A673 (cell line): ENCODE measurements around the gene CLRN1. TPM values are rescaled to one million over a fixed set of nuclear protein-coding genes. Genes with fewer than 3 reads are reported as not detected.

ENCODE experiments used
- BruUV-seq: library from RNA; stranded (reverse); fragments of 400-500 nt; replicated peaks from 2 replicates; lab custom pipeline; 2021; lab: Mats Ljungman, UMichigan
- CTCF ChIA-PET: fragments of 300-600 bp; sonication (Branson Sonifier 250); formaldehyde crosslinking; loops from one replicate; lab custom pipeline; 2022; ENCODE audit warnings: antibody characterized with exemption; lab: Charles Lee
- POLR2A ChIA-PET: fragments of 300-600 bp; sonication (Branson Sonifier 250); formaldehyde crosslinking; loops from one replicate; lab custom pipeline; 2022; ENCODE audit warnings: antibody characterized with exemption; ENCODE audit not compliant: low non-redundant PET; lab: Charles Lee
- DNase-seq: peaks from one replicate; pipeline ENCODE4 v3.0.0-alpha.2; 2015; ENCODE audit warnings: low spot score
- H3K27ac ChIP-seq: fragments of 200-600 bp; sonication (generic); 2 replicates; pipeline ENCODE4 v1.5.1; 2016; ENCODE audit warnings: mixed run types, low read depth, mild to moderate bottlenecking, mixed read lengths, antibody characterized with exemption, low read length; ENCODE audit not compliant: poor library complexity, severe bottlenecking
- H3K27me3 ChIP-seq: fragments of 200-600 bp; sonication (generic); replicated peaks from 2 replicates; pipeline ENCODE4 v1.6.1; 2017; ENCODE audit warnings: mixed run types, low read depth, mild to moderate bottlenecking, mixed read lengths, antibody characterized with exemption, low read length; ENCODE audit not compliant: insufficient read depth, poor library complexity
- H3K36me3 ChIP-seq: fragments of 200-600 bp; sonication (generic); 2 replicates; pipeline ENCODE4 v1.6.1; 2016; ENCODE audit warnings: mixed run types, mild to moderate bottlenecking, mixed read lengths, antibody characterized with exemption, low read length; ENCODE audit not compliant: insufficient read depth, poor library complexity, severe bottlenecking
- H3K4me1 ChIP-seq: fragments of 200-600 bp; sonication (generic); 2 replicates; pipeline ENCODE4 v1.6.1; 2017; ENCODE audit warnings: mixed run types, mild to moderate bottlenecking, mixed read lengths, antibody characterized with exemption, low read length; ENCODE audit not compliant: insufficient read depth, poor library complexity, severe bottlenecking
- H3K4me3 ChIP-seq: fragments of 200-600 bp; sonication (generic); 2 replicates; pipeline ENCODE4 v1.5.1; 2016; ENCODE audit warnings: low read depth, mixed run types, mild to moderate bottlenecking, mixed read lengths, low read length; ENCODE audit not compliant: poor library complexity, severe bottlenecking
- H3K9me3 ChIP-seq: fragments of 200-600 bp; sonication (generic); 2 replicates; pipeline ENCODE4 v1.6.1; 2016; ENCODE audit warnings: mixed run types, low read depth, mild to moderate bottlenecking, mixed read lengths, antibody characterized with exemption, low read length; ENCODE audit not compliant: poor library complexity, severe bottlenecking
- EZH2 ChIP-seq: fragments of 200-600 bp; sonication (generic); IDR thresholded peaks from 2 replicates; pipeline ENCODE4 v1.6.1; 2017; ENCODE audit warnings: borderline replicate concordance, low read depth, mild to moderate bottlenecking, mixed read lengths, antibody characterized with exemption, low read length; ENCODE audit not compliant: poor library complexity, severe bottlenecking
- intact Hi-C: fragments of 100-400 bp; cut with micrococcal nuclease; formaldehyde crosslinking; loops from one replicate; pipeline ENCODE4 v1.10.0; 2022; ENCODE audit not compliant: unreplicated experiment
- total RNA-seq: library from RNA; stranded (reverse); gene quantifications from 2 replicates; pipeline ENCODE4 v1.2.3, GENCODE V29; 2021
- TF ChIP-seq, protein P1 (sequence below): fragments of 300-800, 200-600 bp; sonication (generic); conservative IDR thresholded peaks from 2 replicates; pipeline ENCODE4 v1.5.1; 2017; ENCODE audit warnings: low read depth, mild to moderate bottlenecking, antibody characterized with exemption, low read length, moderate library complexity, mixed read lengths

CLRN1 gene
- total RNA-seq, 1 experiment from 2014 or later: not detected

DNA sequence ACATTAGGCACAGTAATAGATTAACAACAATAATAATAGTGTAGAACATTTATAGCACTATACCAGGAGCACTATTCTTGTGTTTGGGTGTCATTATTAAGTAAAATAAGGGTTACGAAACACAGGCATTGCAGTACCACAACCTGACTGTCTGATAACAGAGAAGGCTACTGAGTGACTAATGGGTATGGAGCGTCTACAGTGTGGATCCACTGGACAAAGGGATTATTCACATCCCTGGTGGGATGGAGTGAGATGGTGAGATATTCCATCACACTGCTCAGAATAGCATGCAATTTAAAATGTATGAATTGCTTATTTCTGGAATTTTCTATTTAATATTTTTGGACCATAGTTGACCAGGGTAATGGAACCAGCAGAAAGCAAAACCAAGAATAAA is 85.5 kb downstream of the CLRN1 start:
- ChIA-PET POLR2A (no interaction called here), CTCF (no interaction called here)
- Histone ChIP-seq H3K27me3 (no peaks in the 10 kb centered on the region), H3K27ac (no peak overlapping the region), H3K36me3 (no peaks in the 10 kb centered on the region), H3K4me3 (no peak overlapping the region), H3K4me1 (no peaks in the 10 kb centered on the region), H3K9me3 (no peaks in the 10 kb centered on the region)
- DNase-seq: no peak
- intact Hi-C loops: no loop called here
- no peak for TF ChIP-seq EZH2
- TF ChIP-seq, protein P1, sequence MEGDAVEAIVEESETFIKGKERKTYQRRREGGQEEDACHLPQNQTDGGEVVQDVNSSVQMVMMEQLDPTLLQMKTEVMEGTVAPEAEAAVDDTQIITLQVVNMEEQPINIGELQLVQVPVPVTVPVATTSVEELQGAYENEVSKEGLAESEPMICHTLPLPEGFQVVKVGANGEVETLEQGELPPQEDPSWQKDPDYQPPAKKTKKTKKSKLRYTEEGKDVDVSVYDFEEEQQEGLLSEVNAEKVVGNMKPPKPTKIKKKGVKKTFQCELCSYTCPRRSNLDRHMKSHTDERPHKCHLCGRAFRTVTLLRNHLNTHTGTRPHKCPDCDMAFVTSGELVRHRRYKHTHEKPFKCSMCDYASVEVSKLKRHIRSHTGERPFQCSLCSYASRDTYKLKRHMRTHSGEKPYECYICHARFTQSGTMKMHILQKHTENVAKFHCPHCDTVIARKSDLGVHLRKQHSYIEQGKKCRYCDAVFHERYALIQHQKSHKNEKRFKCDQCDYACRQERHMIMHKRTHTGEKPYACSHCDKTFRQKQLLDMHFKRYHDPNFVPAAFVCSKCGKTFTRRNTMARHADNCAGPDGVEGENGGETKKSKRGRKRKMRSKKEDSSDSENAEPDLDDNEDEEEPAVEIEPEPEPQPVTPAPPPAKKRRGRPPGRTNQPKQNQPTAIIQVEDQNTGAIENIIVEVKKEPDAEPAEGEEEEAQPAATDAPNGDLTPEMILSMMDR: no peak
- BruUV-seq: no TSS peak

DNA sequence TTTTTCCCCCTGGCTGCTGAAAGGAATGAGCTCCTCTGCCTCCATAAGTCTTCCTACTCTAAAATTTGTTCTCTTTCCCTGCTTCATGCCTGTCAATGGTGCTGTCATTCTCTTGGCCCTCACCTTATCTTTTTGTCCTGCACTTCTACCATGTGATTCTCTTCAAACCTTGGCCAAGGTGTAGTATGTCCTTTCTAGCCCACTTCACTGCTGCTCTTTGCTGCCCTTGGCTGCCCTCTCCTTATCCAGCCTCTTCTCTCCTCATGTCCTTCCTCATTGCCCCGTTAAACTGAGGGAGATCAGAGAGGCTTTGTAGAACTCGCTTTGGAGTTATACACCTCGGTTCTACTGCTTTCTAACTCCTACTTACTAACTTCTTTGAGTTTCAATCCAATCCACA is 87.0 kb downstream of the CLRN1 start:
- H3K4me1 ChIP-seq: no peaks in the 10 kb centered on the region
- no peak overlapping the region for H3K4me3 ChIP-seq
- POLR2A ChIA-PET: no interaction called here
- no peaks in the 10 kb centered on the region for H3K27me3 ChIP-seq
- no peaks in the 10 kb centered on the region for H3K9me3 ChIP-seq
- intact Hi-C loops: no loop called here
- DNase-seq: no peak
- BruUV-seq: no TSS peak
- H3K36me3 ChIP-seq: no peaks in the 10 kb centered on the region
- TF ChIP-seq, protein P1: no peak
- TF ChIP-seq EZH2: no peak
- CTCF ChIA-PET: no interaction called here
- H3K27ac ChIP-seq: no peak overlapping the region

DNA sequence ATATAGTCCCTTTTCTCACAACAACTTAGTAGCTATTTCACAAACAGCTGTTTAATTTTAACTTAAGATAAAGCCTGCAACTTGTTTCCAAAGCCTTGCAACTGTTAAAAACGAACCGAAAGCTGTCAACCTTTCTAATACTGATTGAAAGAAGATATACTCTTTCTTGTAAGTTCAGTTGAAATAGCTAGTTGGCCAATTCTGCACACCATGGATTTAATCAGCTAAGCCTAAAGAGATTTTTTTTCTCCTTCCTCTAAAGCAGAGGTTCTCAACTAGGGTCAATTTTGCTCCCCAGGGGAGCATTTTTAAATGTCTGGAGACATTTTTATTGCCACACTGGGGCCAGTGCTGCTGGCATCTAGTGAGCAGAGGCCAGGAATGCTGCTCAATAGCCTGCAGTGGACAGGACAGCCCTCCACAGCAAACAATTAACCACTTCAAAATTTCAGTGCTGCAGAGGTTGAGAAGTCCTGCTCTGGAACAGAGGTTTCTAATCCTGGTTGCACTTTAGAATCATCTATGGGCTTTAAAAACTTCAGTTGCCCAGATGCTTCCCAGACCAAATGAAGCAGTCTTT is 93.4 kb downstream of the CLRN1 start:
- DNase-seq: no peak
- ChIA-PET CTCF (no interaction called here), POLR2A (no interaction called here)
- no peaks in the 10 kb centered on the region for H3K36me3 ChIP-seq
- H3K4me1 ChIP-seq: no peaks in the 10 kb centered on the region
- intact Hi-C loops: no loop called here
- no peaks in the 10 kb centered on the region for H3K27me3 ChIP-seq
- no peak overlapping the region for H3K4me3 ChIP-seq
- no TSS peak for BruUV-seq
- no peaks in the 10 kb centered on the region for H3K9me3 ChIP-seq
- TF ChIP-seq, protein P1: no peak
- no peak for TF ChIP-seq EZH2
- no peak overlapping the region for H3K27ac ChIP-seq
